ENCODE measurements around the gene NFIA.

Gene NFIA

GRCh38 chr1:61282387-61282786, 200.0 kb downstream of the NFIA start:
- TF ChIP-seq, protein P1, sequence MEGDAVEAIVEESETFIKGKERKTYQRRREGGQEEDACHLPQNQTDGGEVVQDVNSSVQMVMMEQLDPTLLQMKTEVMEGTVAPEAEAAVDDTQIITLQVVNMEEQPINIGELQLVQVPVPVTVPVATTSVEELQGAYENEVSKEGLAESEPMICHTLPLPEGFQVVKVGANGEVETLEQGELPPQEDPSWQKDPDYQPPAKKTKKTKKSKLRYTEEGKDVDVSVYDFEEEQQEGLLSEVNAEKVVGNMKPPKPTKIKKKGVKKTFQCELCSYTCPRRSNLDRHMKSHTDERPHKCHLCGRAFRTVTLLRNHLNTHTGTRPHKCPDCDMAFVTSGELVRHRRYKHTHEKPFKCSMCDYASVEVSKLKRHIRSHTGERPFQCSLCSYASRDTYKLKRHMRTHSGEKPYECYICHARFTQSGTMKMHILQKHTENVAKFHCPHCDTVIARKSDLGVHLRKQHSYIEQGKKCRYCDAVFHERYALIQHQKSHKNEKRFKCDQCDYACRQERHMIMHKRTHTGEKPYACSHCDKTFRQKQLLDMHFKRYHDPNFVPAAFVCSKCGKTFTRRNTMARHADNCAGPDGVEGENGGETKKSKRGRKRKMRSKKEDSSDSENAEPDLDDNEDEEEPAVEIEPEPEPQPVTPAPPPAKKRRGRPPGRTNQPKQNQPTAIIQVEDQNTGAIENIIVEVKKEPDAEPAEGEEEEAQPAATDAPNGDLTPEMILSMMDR (conservative IDR thresholded peaks at IDR 0.05; ENCODE audit: low read length), result no peak
- peak; percentile 3 for DNase-seq (ENCODE audit: low read depth)
- no peak overlapping the region for H3K4me3 ChIP-seq (ENCODE audit: low read length)

DNA sequence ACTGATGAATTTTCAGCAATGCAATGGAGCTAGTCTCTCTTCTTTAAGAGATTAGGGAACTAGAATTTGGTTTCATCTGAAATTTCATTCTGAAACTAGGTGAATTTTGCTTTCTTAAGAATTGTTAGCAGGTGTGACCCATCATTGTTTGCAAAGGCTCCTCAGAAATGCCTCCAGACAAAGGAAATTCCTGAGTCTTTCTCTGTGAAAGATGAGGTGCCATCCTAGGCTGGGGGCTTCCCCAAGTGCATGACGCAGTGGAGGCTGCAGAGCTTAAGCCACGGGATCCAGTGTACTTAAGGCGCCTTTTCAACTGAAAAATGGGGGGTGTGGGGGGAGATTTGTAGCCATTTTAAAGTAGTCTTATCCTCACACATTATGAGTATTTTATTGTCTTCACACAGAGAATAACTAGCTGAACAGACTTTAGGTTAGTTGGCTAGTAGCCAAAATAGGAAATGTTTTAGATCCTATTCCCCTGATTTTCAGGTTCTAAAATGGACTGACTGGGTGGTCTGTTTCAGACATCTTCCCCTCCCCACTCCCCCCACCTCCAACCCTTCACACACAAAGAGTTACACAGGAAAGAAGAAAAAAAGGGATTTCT, 202.0 kb downstream of the NFIA start:
- DNase-seq (ENCODE audit: low read depth), result no peak
- TF ChIP-seq, protein P1 (conservative IDR thresholded peaks at IDR 0.05; ENCODE audit: low read length), result no peak
- H3K4me3 ChIP-seq (ENCODE audit: low read length), result no peak overlapping the region

GRCh38 chr1:61284936-61285335, 202.6 kb downstream of the NFIA start:
- DNase-seq (ENCODE audit: low read depth), result no peak
- H3K4me3 ChIP-seq (ENCODE audit: low read length), result no peak overlapping the region
- TF ChIP-seq, protein P1 (conservative IDR thresholded peaks at IDR 0.05; ENCODE audit: low read length), result no peak

DNA sequence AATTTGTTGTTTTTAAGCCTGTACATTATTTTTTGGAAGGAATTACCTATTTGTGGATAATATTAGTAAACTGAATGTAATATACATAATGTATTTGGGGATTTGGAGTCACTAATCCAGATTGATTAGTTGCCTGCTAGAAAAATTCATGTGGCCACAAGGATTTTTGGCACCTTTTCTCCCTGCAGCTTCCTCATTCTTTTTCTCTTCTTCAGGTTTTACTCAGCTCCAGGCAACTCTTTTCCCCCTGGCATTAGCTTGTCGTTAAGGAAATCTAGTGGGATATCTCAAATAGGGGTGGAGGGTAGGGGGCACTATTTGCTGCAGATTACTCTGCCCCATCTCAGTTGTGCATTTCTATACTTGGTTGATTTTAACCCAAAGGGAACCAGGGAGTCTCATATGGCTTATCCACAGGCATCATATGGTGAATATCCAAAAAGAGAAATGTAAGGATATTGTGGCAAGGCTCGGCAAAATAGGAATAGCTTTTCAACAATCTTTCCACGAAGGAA, 203.1 kb downstream of the NFIA start:
- no peak overlapping the region for H3K4me3 ChIP-seq (ENCODE audit: low read length)
- TF ChIP-seq, protein P1 (conservative IDR thresholded peaks at IDR 0.05; ENCODE audit: low read length), result no peak

DNA sequence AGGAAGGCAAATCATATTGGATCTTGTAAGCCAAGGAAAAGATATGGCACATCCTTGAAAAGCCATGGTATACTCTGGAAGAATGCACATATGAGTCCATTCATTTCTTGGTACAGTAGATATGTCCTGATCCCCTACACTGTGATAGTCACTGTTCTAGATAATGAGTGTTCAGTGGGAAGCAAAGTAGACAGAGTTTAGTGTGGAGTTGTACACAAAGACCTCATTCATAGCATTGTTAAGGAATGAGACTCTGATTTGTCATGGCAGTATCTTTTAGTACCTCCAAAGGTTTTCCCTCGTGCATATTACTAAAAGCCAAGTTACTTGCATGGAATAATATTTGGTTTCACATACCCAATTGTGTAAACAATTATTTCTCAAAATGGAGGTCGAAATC, 204.7 kb downstream of the NFIA start:
- DNase-seq (ENCODE audit: low read depth), result peak; percentile 37
- TF ChIP-seq, protein P1 (conservative IDR thresholded peaks at IDR 0.05; ENCODE audit: low read length), result no peak
- H3K4me3 ChIP-seq (ENCODE audit: low read length), result no peak overlapping the region

More for the DNA sequence above, 203.1 kb downstream of the NFIA start:
- DNase-seq (ENCODE audit: low read depth), result peak; percentile 21

DNA sequence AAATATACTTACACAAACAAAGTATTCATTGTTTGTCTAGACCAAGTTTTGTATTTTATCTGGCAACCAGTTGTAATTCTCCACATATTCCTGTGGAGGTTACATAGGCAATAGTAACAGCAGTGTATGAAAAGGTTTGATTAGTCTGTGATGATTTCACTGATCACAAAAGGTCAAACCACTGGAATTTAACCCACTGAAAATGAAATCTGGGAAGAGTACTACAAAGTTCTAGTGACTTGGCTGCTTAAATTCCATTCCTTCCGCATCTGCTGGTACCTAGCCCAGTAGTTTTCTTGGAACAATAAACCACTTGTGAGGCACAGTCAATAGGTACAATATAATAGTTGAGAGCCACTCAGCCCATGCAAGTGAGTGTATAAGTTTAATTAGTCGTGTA, 205.4 kb downstream of the NFIA start:
- DNase-seq (ENCODE audit: low read depth), result peak; percentile 83
- no peak overlapping the region for H3K4me3 ChIP-seq (ENCODE audit: low read length)
- TF ChIP-seq, protein P1 (conservative IDR thresholded peaks at IDR 0.05; ENCODE audit: low read length), result no peak

Measured in AG10803 (cell line).